ENCODE measurements around the gene FAM241A. TPM values are rescaled to one million over a fixed set of nuclear protein-coding genes. Genes with fewer than 3 reads are reported as not detected.
A peak's percentile ranks its signal among the peaks of the same experiment; 100 is the strongest.

FAM241A gene
- total and polyA plus RNA-seq, 9 of the 15 experiments (the other 6 are each of a cell fraction or from before 2014, with no cell fraction given), result 2.3 to 8.5 (median 5.3) TPM

DNA sequence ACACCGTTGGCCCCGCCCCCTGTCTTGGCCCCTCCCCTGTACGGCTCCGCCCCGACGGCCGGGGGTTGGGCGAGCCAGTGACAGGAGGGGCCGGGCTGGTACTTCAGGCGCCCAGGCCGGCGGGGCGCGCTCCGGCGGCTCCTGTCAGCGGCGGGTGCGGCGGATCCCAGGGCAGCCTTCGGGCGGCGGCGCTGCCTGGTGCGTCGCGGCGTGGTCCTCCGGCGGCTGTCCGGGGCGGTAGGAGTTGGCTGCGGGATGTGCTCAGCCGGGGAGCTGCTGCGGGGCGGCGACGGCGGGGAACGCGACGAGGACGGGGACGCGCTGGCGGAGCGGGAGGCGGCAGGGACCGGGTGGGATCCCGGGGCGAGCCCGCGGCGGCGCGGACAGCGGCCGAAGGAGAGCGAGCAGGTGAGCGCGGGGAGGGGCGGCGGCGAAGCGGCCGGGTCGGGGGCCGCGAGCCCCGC lies at the start of gene FAM241A (continued):
- TF ChIP-seq, protein P1, sequence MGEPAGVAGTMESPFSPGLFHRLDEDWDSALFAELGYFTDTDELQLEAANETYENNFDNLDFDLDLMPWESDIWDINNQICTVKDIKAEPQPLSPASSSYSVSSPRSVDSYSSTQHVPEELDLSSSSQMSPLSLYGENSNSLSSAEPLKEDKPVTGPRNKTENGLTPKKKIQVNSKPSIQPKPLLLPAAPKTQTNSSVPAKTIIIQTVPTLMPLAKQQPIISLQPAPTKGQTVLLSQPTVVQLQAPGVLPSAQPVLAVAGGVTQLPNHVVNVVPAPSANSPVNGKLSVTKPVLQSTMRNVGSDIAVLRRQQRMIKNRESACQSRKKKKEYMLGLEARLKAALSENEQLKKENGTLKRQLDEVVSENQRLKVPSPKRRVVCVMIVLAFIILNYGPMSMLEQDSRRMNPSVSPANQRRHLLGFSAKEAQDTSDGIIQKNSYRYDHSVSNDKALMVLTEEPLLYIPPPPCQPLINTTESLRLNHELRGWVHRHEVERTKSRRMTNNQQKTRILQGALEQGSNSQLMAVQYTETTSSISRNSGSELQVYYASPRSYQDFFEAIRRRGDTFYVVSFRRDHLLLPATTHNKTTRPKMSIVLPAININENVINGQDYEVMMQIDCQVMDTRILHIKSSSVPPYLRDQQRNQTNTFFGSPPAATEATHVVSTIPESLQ (CRISPR knock-in tag; IDR thresholded peaks at IDR 0.05), result no peak
- TF ChIP-seq, protein P2, sequence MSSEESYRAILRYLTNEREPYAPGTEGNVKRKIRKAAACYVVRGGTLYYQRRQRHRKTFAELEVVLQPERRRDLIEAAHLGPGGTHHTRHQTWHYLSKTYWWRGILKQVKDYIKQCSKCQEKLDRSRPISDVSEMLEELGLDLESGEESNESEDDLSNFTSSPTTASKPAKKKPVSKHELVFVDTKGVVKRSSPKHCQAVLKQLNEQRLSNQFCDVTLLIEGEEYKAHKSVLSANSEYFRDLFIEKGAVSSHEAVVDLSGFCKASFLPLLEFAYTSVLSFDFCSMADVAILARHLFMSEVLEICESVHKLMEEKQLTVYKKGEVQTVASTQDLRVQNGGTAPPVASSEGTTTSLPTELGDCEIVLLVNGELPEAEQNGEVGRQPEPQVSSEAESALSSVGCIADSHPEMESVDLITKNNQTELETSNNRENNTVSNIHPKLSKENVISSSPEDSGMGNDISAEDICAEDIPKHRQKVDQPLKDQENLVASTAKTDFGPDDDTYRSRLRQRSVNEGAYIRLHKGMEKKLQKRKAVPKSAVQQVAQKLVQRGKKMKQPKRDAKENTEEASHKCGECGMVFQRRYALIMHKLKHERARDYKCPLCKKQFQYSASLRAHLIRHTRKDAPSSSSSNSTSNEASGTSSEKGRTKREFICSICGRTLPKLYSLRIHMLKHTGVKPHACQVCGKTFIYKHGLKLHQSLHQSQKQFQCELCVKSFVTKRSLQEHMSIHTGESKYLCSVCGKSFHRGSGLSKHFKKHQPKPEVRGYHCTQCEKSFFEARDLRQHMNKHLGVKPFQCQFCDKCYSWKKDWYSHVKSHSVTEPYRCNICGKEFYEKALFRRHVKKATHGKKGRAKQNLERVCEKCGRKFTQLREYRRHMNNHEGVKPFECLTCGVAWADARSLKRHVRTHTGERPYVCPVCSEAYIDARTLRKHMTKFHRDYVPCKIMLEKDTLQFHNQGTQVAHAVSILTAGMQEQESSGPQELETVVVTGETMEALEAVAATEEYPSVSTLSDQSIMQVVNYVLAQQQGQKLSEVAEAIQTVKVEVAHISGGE (CRISPR knock-in tag; IDR thresholded peaks at IDR 0.05), result peak in 1 of 3 experiments; percentile 65; a peak in 2 of 6 replicates
- TF ChIP-seq, protein P3, sequence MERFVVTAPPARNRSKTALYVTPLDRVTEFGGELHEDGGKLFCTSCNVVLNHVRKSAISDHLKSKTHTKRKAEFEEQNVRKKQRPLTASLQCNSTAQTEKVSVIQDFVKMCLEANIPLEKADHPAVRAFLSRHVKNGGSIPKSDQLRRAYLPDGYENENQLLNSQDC (CRISPR knock-in tag; IDR thresholded peaks at IDR 0.05), result no peak
- TF ChIP-seq, protein P4, sequence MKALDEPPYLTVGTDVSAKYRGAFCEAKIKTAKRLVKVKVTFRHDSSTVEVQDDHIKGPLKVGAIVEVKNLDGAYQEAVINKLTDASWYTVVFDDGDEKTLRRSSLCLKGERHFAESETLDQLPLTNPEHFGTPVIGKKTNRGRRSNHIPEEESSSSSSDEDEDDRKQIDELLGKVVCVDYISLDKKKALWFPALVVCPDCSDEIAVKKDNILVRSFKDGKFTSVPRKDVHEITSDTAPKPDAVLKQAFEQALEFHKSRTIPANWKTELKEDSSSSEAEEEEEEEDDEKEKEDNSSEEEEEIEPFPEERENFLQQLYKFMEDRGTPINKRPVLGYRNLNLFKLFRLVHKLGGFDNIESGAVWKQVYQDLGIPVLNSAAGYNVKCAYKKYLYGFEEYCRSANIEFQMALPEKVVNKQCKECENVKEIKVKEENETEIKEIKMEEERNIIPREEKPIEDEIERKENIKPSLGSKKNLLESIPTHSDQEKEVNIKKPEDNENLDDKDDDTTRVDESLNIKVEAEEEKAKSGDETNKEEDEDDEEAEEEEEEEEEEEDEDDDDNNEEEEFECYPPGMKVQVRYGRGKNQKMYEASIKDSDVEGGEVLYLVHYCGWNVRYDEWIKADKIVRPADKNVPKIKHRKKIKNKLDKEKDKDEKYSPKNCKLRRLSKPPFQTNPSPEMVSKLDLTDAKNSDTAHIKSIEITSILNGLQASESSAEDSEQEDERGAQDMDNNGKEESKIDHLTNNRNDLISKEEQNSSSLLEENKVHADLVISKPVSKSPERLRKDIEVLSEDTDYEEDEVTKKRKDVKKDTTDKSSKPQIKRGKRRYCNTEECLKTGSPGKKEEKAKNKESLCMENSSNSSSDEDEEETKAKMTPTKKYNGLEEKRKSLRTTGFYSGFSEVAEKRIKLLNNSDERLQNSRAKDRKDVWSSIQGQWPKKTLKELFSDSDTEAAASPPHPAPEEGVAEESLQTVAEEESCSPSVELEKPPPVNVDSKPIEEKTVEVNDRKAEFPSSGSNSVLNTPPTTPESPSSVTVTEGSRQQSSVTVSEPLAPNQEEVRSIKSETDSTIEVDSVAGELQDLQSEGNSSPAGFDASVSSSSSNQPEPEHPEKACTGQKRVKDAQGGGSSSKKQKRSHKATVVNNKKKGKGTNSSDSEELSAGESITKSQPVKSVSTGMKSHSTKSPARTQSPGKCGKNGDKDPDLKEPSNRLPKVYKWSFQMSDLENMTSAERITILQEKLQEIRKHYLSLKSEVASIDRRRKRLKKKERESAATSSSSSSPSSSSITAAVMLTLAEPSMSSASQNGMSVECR (CRISPR knock-in tag; IDR thresholded peaks at IDR 0.05), result peak; percentile 59
- TF ChIP-seq GATAD2A (IDR thresholded peaks at IDR 0.05) (no peak), PYGO2 (tag; IDR thresholded peaks at IDR 0.05) (no peak), ETV5 (CRISPR knock-in tag; IDR thresholded peaks at IDR 0.05; ENCODE audit: low read depth) (peak; percentile 45; the same call in 1 of the 2 replicates), ZKSCAN3 (CRISPR knock-in tag; IDR thresholded peaks at IDR 0.05) (no peak), KLF13 (tag; IDR thresholded peaks at IDR 0.05; ENCODE audit: borderline replicate concordance, low read depth) (no peak), RBM25 (IDR thresholded peaks at IDR 0.05; ENCODE audit: low read depth, low read length, severe bottlenecking) (peak; percentile 31), BCOR (IDR thresholded peaks at IDR 0.05) (no peak), RAD51 (IDR thresholded peaks at IDR 0.05; ENCODE audit: borderline replicate concordance, low read depth) (no peak), ZNF695 (CRISPR knock-in tag; IDR thresholded peaks at IDR 0.05) (no peak), KDM1A (IDR thresholded peaks at IDR 0.05) (no peak), CREM (IDR thresholded peaks at IDR 0.05; ENCODE audit: low read depth) (peak; percentile 49; the same call in 1 of the 2 replicates), NBN (IDR thresholded peaks at IDR 0.05; ENCODE audit: low read depth) (no peak)
- TF ChIP-seq, protein P5, sequence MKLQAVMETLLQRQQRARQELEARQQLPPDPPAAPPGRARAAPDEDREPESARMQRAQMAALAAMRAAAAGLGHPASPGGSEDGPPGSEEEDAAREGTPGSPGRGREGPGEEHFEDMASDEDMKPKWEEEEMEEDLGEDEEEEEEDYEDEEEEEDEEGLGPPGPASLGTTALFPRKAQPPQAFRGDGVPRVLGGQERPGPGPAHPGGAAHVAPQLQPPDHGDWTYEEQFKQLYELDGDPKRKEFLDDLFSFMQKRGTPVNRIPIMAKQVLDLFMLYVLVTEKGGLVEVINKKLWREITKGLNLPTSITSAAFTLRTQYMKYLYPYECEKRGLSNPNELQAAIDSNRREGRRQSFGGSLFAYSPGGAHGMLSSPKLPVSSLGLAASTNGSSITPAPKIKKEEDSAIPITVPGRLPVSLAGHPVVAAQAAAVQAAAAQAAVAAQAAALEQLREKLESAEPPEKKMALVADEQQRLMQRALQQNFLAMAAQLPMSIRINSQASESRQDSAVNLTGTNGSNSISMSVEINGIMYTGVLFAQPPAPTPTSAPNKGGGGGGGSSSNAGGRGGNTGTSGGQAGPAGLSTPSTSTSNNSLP (IDR thresholded peaks at IDR 0.05; ENCODE audit: borderline replicate concordance, low read depth, low read length), result no peak

Measured in K562 (cell line).